Kidney (tissue), 14 donors: ENCODE results near the gene LHFPL6. TPM values are rescaled to one million over a fixed set of nuclear protein-coding genes. Genes with fewer than 3 reads are reported as not detected.

ENCODE experiments used
- DNase-seq, 5 donors: peaks; one replicate each; pipeline ENCODE4 v3.0.0-alpha.2; 2013 to 2020
- FAIRE-seq: peaks from 2 replicates; lab custom pipeline; 2012; peaks lifted over from hg19 to GRCh38; lab: Jason Lieb, UNC
- H3K27ac ChIP-seq, 2 donors: one replicate each; pipeline ENCODE4 v1.7.0; 2013; ENCODE audit warnings: low read depth in 2 of 2, low read length in 2 of 2, inconsistent platforms in 1 of 2
- H3K27me3 ChIP-seq: one replicate; pipeline ENCODE4 v1.7.1; 2013; ENCODE audit warnings: low read length, inconsistent platforms; ENCODE audit not compliant: control insufficient read depth, insufficient read depth
- H3K36me3 ChIP-seq, 3 donors: one replicate each; pipeline versions ENCODE4 v1.7.0 to v1.7.1; 2013; ENCODE audit warnings: low read length in 3 of 3, control low read depth in 1 of 3, inconsistent platforms in 1 of 3; ENCODE audit not compliant: insufficient read depth in 3 of 3, control insufficient read depth in 2 of 3
- H3K4me1 ChIP-seq, 3 donors: one replicate each; pipeline versions ENCODE4 v1.7.0 to v1.7.1; 2013; ENCODE audit warnings: low read length in 3 of 3, inconsistent platforms in 1 of 3, low read depth in 1 of 3; ENCODE audit not compliant: control insufficient read depth in 2 of 3, insufficient read depth in 2 of 3
- H3K4me3 ChIP-seq, 3 donors: one replicate each; pipeline versions ENCODE4 v1.7.0 to v1.8.1; 2013; ENCODE audit warnings: low read length in 3 of 3, control low read depth in 1 of 3, inconsistent platforms in 1 of 3
- H3K9ac ChIP-seq, 3 donors: one replicate each; pipeline versions ENCODE4 v1.7.0 to v1.7.1; 2013; ENCODE audit warnings: low read length in 3 of 3, control low read depth in 1 of 3, inconsistent platforms in 1 of 3
- H3K9me3 ChIP-seq, 3 donors: one replicate each; pipeline versions ENCODE4 v1.7.0 to v1.7.1; 2013; ENCODE audit warnings: low read length in 3 of 3, control low read depth in 1 of 3, inconsistent platforms in 1 of 3; ENCODE audit not compliant: control insufficient read depth in 2 of 3, insufficient read depth in 1 of 3
- intact Hi-C: fragments of 100-400 bp; cut with DNase I; formaldehyde crosslinking; loops from one replicate; pipeline ENCODE4 v1.11.1; 2022
- polyA plus RNA-seq: library from polyadenylated mRNA; stranded (reverse); fragments of 350-450 nt; fragmentation: Illumina TruSeq; extraction: RNeasy Lipid Tissue Mini Kit (QIAGEN cat#74804); gene quantifications from one replicate; pipeline ENCODE4 v1.2.3, GENCODE V29; 2014; ENCODE audit warnings: low read depth, low replicate concordance; ENCODE audit not compliant: insufficient read depth
- total RNA-seq: library from RNA; stranded (reverse); fragmentation: NEBNext Ultra II Directional; extraction: Animal tissue kit (Norgen Biotek cat#: 25700); gene quantifications from one replicate; pipeline ENCODE4 v1.2.1, GENCODE V29; 2021
- TF ChIP-seq, protein P1 (sequence below): IDR thresholded peaks from 3 replicates; pipeline ENCODE4 v1.5.1; 2012; ENCODE audit warnings: mild to moderate bottlenecking, moderate library complexity, borderline replicate concordance; ENCODE audit not compliant: insufficient read depth; ENCODE audit errors: extremely low read depth
- donor health status: control.
- donor health status: control.
- donor health status: control.
- donor health status: control.
- donor health status: control.
- donor health status: DM: yes; HTN: yes; CAD: no.
- donor health status: Normal renal cell carcinoma (clear cell type).

Gene LHFPL6
- total and polyA plus RNA-seq, 2 donors from 2014 or later = 33.0 to 59.2 TPM

- intact Hi-C loops = no loop called here
- Histone ChIP-seq H3K36me3 (no peaks in the 10 kb centered on the region), H3K27me3 (no peaks in the 10 kb centered on the region), H3K4me3 (no peak overlapping the region), H3K9ac (no peak overlapping the region), H3K9me3 (no peaks in the 10 kb centered on the region), H3K4me1 (no peaks in the 10 kb centered on the region), H3K27ac (no peak overlapping the region)
- FAIRE-seq = no peak
- DNase-seq = no peak
- TF ChIP-seq, protein P1, sequence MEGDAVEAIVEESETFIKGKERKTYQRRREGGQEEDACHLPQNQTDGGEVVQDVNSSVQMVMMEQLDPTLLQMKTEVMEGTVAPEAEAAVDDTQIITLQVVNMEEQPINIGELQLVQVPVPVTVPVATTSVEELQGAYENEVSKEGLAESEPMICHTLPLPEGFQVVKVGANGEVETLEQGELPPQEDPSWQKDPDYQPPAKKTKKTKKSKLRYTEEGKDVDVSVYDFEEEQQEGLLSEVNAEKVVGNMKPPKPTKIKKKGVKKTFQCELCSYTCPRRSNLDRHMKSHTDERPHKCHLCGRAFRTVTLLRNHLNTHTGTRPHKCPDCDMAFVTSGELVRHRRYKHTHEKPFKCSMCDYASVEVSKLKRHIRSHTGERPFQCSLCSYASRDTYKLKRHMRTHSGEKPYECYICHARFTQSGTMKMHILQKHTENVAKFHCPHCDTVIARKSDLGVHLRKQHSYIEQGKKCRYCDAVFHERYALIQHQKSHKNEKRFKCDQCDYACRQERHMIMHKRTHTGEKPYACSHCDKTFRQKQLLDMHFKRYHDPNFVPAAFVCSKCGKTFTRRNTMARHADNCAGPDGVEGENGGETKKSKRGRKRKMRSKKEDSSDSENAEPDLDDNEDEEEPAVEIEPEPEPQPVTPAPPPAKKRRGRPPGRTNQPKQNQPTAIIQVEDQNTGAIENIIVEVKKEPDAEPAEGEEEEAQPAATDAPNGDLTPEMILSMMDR = no peak
Observed at GRCh38 chr13:39559847-39560246, 43.1 kb downstream of the LHFPL6 start.

DNA sequence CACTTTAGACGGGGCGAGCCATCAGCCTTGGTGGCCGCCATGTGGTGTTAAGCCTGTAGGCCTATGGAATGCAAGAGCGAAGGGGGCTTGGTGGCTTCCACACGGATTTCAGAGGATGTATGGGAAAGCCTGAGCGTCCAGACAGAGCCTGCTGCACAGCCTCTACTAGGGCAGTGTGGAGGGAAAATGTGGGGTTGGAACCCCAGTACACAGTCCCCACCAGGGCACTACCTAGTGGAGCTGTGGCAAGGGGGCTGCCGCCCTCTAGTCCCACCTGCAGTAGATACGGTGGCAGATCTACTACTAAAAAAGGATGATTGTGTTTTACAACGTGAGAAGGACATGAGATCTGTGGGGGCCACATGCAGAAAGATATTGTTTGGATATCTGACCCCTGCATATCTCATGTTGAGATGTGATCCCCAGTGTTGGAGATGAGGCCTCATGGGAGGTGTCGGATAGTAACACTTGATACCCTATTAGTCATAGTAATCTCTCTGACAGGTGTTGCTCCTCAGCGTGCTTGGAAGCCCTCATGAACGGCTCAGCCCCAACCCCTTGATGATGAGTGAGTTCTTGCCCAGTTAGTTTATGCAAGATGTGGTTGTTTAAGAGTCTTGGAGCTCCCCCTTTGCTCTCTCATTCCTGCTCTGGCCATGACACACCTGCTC is 45.6 kb downstream of the LHFPL6 start:
- H3K27ac ChIP-seq = no peak overlapping the region
- H3K4me3 ChIP-seq = no peak overlapping the region
- no peak for FAIRE-seq
- no peaks in the 10 kb centered on the region for H3K36me3 ChIP-seq
- no peak overlapping the region for H3K9ac ChIP-seq
- no peaks in the 10 kb centered on the region for H3K9me3 ChIP-seq
- DNase-seq = no peak
- intact Hi-C loops = no loop called here
- TF ChIP-seq, protein P1 = no peak
- H3K4me1 ChIP-seq = no peaks in the 10 kb centered on the region
- no peaks in the 10 kb centered on the region for H3K27me3 ChIP-seq

DNA sequence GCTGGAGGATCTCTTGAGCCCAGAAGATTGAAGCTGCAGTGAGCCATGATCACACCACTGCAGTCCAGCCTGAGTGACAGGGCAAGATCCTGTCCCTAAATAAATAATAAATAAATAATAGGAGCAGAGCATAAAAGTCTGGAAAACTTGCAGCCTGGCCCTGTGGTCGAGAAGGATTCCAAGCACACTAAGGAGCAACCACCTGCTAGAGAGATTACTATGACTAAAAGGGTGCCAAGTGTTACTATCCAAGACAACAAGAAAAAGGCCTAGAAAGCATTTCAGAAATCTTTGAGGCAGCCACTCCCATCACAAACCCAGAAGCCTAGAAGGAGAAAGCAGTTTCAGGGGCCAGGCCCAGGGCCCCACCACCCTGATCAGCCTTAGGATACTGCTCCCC is 46.1 kb downstream of the LHFPL6 start:
- Histone ChIP-seq H3K27ac (no peak overlapping the region), H3K36me3 (no peaks in the 10 kb centered on the region), H3K9ac (no peak overlapping the region), H3K4me1 (no peaks in the 10 kb centered on the region), H3K27me3 (no peaks in the 10 kb centered on the region), H3K4me3 (no peak overlapping the region), H3K9me3 (no peaks in the 10 kb centered on the region)
- TF ChIP-seq, protein P1 = no peak
- FAIRE-seq = no peak
- no peak for DNase-seq
- intact Hi-C loops = no loop called here

DNA sequence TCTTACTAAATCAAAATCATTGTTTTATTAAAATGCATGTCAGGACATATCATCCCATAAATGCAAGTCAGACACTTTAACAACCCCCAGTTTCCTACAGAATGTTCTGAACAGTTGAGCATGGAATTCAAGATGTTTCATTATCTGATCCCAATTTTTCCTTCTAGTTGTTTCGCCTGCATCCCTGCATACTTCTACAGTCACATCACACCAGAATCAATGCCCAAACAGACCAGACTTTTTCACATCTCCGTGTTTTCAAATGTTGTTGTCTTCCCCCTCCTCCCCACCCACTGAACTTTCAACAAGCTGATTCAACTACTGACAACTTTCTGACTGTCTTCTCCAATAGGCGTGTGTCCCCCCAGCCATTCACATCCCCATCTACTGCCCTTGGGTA is 48.6 kb downstream of the LHFPL6 start:
- H3K4me1 ChIP-seq = no peaks in the 10 kb centered on the region
- H3K9ac ChIP-seq = no peak overlapping the region
- DNase-seq (no peak), FAIRE-seq (no peak)
- no peaks in the 10 kb centered on the region for H3K36me3 ChIP-seq
- no peaks in the 10 kb centered on the region for H3K9me3 ChIP-seq
- intact Hi-C loops = no loop called here
- TF ChIP-seq, protein P1 = no peak
- no peaks in the 10 kb centered on the region for H3K27me3 ChIP-seq
- no peak overlapping the region for H3K27ac ChIP-seq
- no peak overlapping the region for H3K4me3 ChIP-seq
